A673 (cell line): ENCODE data around the gene P2RX3. TPM values are rescaled to one million over a fixed set of nuclear protein-coding genes. Genes with fewer than 3 reads are reported as not detected.

Experiments used
- BruUV-seq: library from RNA; stranded (reverse); fragments of 400-500 nt; replicated peaks from 2 replicates; lab custom pipeline; 2021; lab: Mats Ljungman, UMichigan
- CTCF ChIA-PET: fragments of 300-600 bp; sonication (Branson Sonifier 250); formaldehyde crosslinking; loops from one replicate; lab custom pipeline; 2022; ENCODE audit warnings: antibody characterized with exemption; lab: Charles Lee
- POLR2A ChIA-PET: fragments of 300-600 bp; sonication (Branson Sonifier 250); formaldehyde crosslinking; loops from one replicate; lab custom pipeline; 2022; ENCODE audit warnings: antibody characterized with exemption; ENCODE audit not compliant: low non-redundant PET; lab: Charles Lee
- DNase-seq: peaks from one replicate; pipeline ENCODE4 v3.0.0-alpha.2; 2015; ENCODE audit warnings: low spot score
- H3K27ac ChIP-seq: fragments of 200-600 bp; sonication (generic); 2 replicates; pipeline ENCODE4 v1.5.1; 2016; ENCODE audit warnings: mixed run types, low read depth, mild to moderate bottlenecking, mixed read lengths, antibody characterized with exemption, low read length; ENCODE audit not compliant: poor library complexity, severe bottlenecking
- H3K27me3 ChIP-seq: fragments of 200-600 bp; sonication (generic); replicated peaks from 2 replicates; pipeline ENCODE4 v1.6.1; 2017; ENCODE audit warnings: mixed run types, low read depth, mild to moderate bottlenecking, mixed read lengths, antibody characterized with exemption, low read length; ENCODE audit not compliant: insufficient read depth, poor library complexity
- H3K36me3 ChIP-seq: fragments of 200-600 bp; sonication (generic); 2 replicates; pipeline ENCODE4 v1.6.1; 2016; ENCODE audit warnings: mixed run types, mild to moderate bottlenecking, mixed read lengths, antibody characterized with exemption, low read length; ENCODE audit not compliant: insufficient read depth, poor library complexity, severe bottlenecking
- H3K4me1 ChIP-seq: fragments of 200-600 bp; sonication (generic); 2 replicates; pipeline ENCODE4 v1.6.1; 2017; ENCODE audit warnings: mixed run types, mild to moderate bottlenecking, mixed read lengths, antibody characterized with exemption, low read length; ENCODE audit not compliant: insufficient read depth, poor library complexity, severe bottlenecking
- H3K4me3 ChIP-seq: fragments of 200-600 bp; sonication (generic); 2 replicates; pipeline ENCODE4 v1.5.1; 2016; ENCODE audit warnings: low read depth, mixed run types, mild to moderate bottlenecking, mixed read lengths, low read length; ENCODE audit not compliant: poor library complexity, severe bottlenecking
- H3K9me3 ChIP-seq: fragments of 200-600 bp; sonication (generic); 2 replicates; pipeline ENCODE4 v1.6.1; 2016; ENCODE audit warnings: mixed run types, low read depth, mild to moderate bottlenecking, mixed read lengths, antibody characterized with exemption, low read length; ENCODE audit not compliant: poor library complexity, severe bottlenecking
- CTCF ChIP-seq: fragments of 300-800, 200-600 bp; sonication (generic); conservative IDR thresholded peaks from 2 replicates; pipeline ENCODE4 v1.5.1; 2017; ENCODE audit warnings: low read depth, mild to moderate bottlenecking, antibody characterized with exemption, low read length, moderate library complexity, mixed read lengths
- EZH2 ChIP-seq: fragments of 200-600 bp; sonication (generic); IDR thresholded peaks from 2 replicates; pipeline ENCODE4 v1.6.1; 2017; ENCODE audit warnings: borderline replicate concordance, low read depth, mild to moderate bottlenecking, mixed read lengths, antibody characterized with exemption, low read length; ENCODE audit not compliant: poor library complexity, severe bottlenecking
- intact Hi-C: fragments of 100-400 bp; cut with micrococcal nuclease; formaldehyde crosslinking; loops from one replicate; pipeline ENCODE4 v1.10.0; 2022; ENCODE audit not compliant: unreplicated experiment
- total RNA-seq: library from RNA; stranded (reverse); gene quantifications from 2 replicates; pipeline ENCODE4 v1.2.3, GENCODE V29; 2021

P2RX3 gene
- total RNA-seq, 1 experiment from 2014 or later, result not detected

GRCh38 chr11:57368106-57368844 is 30.1 kb downstream of the P2RX3 start:
- H3K36me3 ChIP-seq, result no peaks in the 10 kb centered on the region
- no peak for DNase-seq
- H3K4me1 ChIP-seq, result no peaks in the 10 kb centered on the region
- no peak overlapping the region for H3K27ac ChIP-seq
- no peaks in the 10 kb centered on the region for H3K27me3 ChIP-seq
- CTCF ChIA-PET, result no interaction called here
- H3K4me3 ChIP-seq, result no peak overlapping the region
- BruUV-seq, result no TSS peak
- TF ChIP-seq CTCF (no peak), EZH2 (no peak)
- no peaks in the 10 kb centered on the region for H3K9me3 ChIP-seq
- POLR2A ChIA-PET, result no interaction called here
- intact Hi-C loops, result no loop called here

- no peaks in the 10 kb centered on the region for H3K36me3 ChIP-seq
- H3K4me1 ChIP-seq, result no peaks in the 10 kb centered on the region
- H3K4me3 ChIP-seq, result no peak overlapping the region
- no peaks in the 10 kb centered on the region for H3K9me3 ChIP-seq
- no peak overlapping the region for H3K27ac ChIP-seq
- no peak for DNase-seq
- ChIA-PET POLR2A (no interaction called here), CTCF (no interaction called here)
- TF ChIP-seq EZH2 (no peak), CTCF (no peak)
- intact Hi-C loops, result no loop called here
- no peaks in the 10 kb centered on the region for H3K27me3 ChIP-seq
- BruUV-seq, result no TSS peak
Observed at GRCh38 chr11:57368845-57369232, 30.7 kb downstream of the P2RX3 start.

GRCh38 chr11:57370251-57370650 is 32.1 kb downstream of the P2RX3 start:
- H3K36me3 ChIP-seq, result no peaks in the 10 kb centered on the region
- TF ChIP-seq EZH2, result no peak
- no peak for TF ChIP-seq CTCF
- intact Hi-C loops, result no loop called here
- H3K27me3 ChIP-seq, result no peaks in the 10 kb centered on the region
- no peak overlapping the region for H3K4me3 ChIP-seq
- POLR2A ChIA-PET, result no interaction called here
- no peaks in the 10 kb centered on the region for H3K4me1 ChIP-seq
- BruUV-seq, result no TSS peak
- no peak for DNase-seq
- CTCF ChIA-PET, result no interaction called here
- H3K9me3 ChIP-seq, result no peaks in the 10 kb centered on the region
- no peak overlapping the region for H3K27ac ChIP-seq
